Astrocyte (in vitro differentiated cells and primary cell): ENCODE data around the gene TSHZ1. TPM values are rescaled to one million over a fixed set of nuclear protein-coding genes. Genes with fewer than 3 reads are reported as not detected.

Experiments
- DNase-seq: peaks from one replicate; pipeline ENCODE4 v3.0.0-alpha.2; 2010; ENCODE audit warnings: low read depth
- FAIRE-seq: peaks from 2 replicates; lab custom pipeline; 2011; peaks lifted over from hg19 to GRCh38; lab: Jason Lieb, UNC
- H2AFZ ChIP-seq: 2 replicates; pipeline ENCODE4 v1.6.0; 2012; ENCODE audit warnings: low read depth, low read length, inconsistent platforms
- H3K27ac ChIP-seq: 2 replicates; pipeline ENCODE4 v1.5.1; 2011; ENCODE audit warnings: low read depth, low read length, inconsistent platforms
- H3K27me3 ChIP-seq: 2 replicates; pipeline ENCODE4 v1.6.0; 2011; ENCODE audit warnings: low read length, inconsistent platforms; ENCODE audit not compliant: insufficient read depth
- H3K36me3 ChIP-seq: 2 replicates; pipeline ENCODE4 v1.5.1; 2011; ENCODE audit warnings: low read length, inconsistent platforms; ENCODE audit not compliant: insufficient read depth
- H3K4me1 ChIP-seq: 2 replicates; pipeline ENCODE4 v1.5.1; 2011; ENCODE audit warnings: low read length, inconsistent platforms; ENCODE audit not compliant: insufficient read depth
- H3K4me2 ChIP-seq: 2 replicates; pipeline ENCODE4 v1.6.0; 2012; ENCODE audit warnings: low read length, inconsistent platforms
- H3K4me3 ChIP-seq: 2 replicates; pipeline ENCODE4 v1.5.1; 2011; ENCODE audit warnings: low read depth, mild to moderate bottlenecking, low read length, inconsistent platforms; ENCODE audit not compliant: insufficient read depth
- H3K79me2 ChIP-seq: 2 replicates; pipeline ENCODE4 v1.6.0; 2012; ENCODE audit warnings: mild to moderate bottlenecking, low read length, inconsistent platforms; ENCODE audit not compliant: insufficient read depth
- H3K9ac ChIP-seq: 2 replicates; pipeline ENCODE4 v1.6.0; 2012; ENCODE audit warnings: mild to moderate bottlenecking, low read length, inconsistent platforms
- H3K9me3 ChIP-seq: 2 replicates; pipeline ENCODE4 v1.5.1; 2012; ENCODE audit warnings: low read depth, mild to moderate bottlenecking, low read length, inconsistent platforms; ENCODE audit not compliant: insufficient read depth
- H4K20me1 ChIP-seq: 2 replicates; pipeline ENCODE4 v1.6.0; 2012; ENCODE audit warnings: low read length, inconsistent platforms; ENCODE audit not compliant: insufficient read depth
- H3K27ac Mint-ChIP-seq: one replicate; pipeline ENCODE4 v1.8.0; 2021; ENCODE audit warnings: mild to moderate bottlenecking, mixed read lengths; ENCODE audit not compliant: unreplicated experiment
- H3K27me3 Mint-ChIP-seq: one replicate; pipeline ENCODE4 v1.8.0; 2021; ENCODE audit warnings: low read depth, mixed read lengths; ENCODE audit not compliant: unreplicated experiment
- H3K36me3 Mint-ChIP-seq: one replicate; pipeline ENCODE4 v1.8.0; 2021; ENCODE audit warnings: low read depth, mixed read lengths; ENCODE audit not compliant: unreplicated experiment
- H3K4me1 Mint-ChIP-seq: one replicate; pipeline ENCODE4 v1.8.0; 2021; ENCODE audit warnings: low read depth, mixed read lengths; ENCODE audit not compliant: unreplicated experiment
- H3K4me3 Mint-ChIP-seq: one replicate; pipeline ENCODE4 v1.8.0; 2021; ENCODE audit warnings: mild to moderate bottlenecking, moderate library complexity, mixed read lengths; ENCODE audit not compliant: unreplicated experiment
- H3K9me3 Mint-ChIP-seq: one replicate; pipeline ENCODE4 v1.8.0; 2021; ENCODE audit warnings: mild to moderate bottlenecking, mixed read lengths; ENCODE audit not compliant: unreplicated experiment
- EZH2 ChIP-seq: IDR thresholded peaks from 2 replicates; pipeline ENCODE4 v1.6.1; 2012; ENCODE audit warnings: mild to moderate bottlenecking, low read length, inconsistent platforms; ENCODE audit not compliant: insufficient read depth
- total RNA-seq: library from RNA; stranded (reverse); gene quantifications from 2 replicates; pipeline ENCODE4 v1.2.1, GENCODE V29; 2021
- TF ChIP-seq, protein P1 (sequence below): IDR thresholded peaks from 2 replicates; pipeline ENCODE4 v1.5.1; 2011; ENCODE audit warnings: low read depth, mild to moderate bottlenecking, inconsistent platforms, low read length, moderate library complexity; ENCODE audit not compliant: insufficient read depth

TSHZ1 gene
- total RNA-seq, 1 donor from 2014 or later = 2.9 TPM

- no peaks in the 10 kb centered on the region for H3K4me1 ChIP-seq
- DNase-seq (peak; percentile 10), FAIRE-seq (no peak)
- no peak for TF ChIP-seq EZH2
- Mint-ChIP-seq H3K27ac (no peak overlapping the region), H3K27me3 (peaks cover 26% of the 10 kb centered on the region), H3K9me3 (peaks cover 2% of the 10 kb centered on the region), H3K36me3 (no peaks in the 10 kb centered on the region), H3K4me1 (no peaks in the 10 kb centered on the region), H3K4me3 (no peak overlapping the region)
- H3K36me3 ChIP-seq = no peaks in the 10 kb centered on the region
- no peaks in the 10 kb centered on the region for H3K27me3 ChIP-seq
- no peak overlapping the region for H3K27ac ChIP-seq
- peak overlapping the region; percentile 33 for H3K4me3 ChIP-seq
- no peaks in the 10 kb centered on the region for H3K79me2 ChIP-seq
- H4K20me1 ChIP-seq = no peaks in the 10 kb centered on the region
- H2AFZ ChIP-seq = peak overlapping the region; percentile 60
- no peaks in the 10 kb centered on the region for H3K9me3 ChIP-seq
- H3K4me2 ChIP-seq = peak overlapping the region; percentile 76
- peak overlapping the region; percentile 43 for H3K9ac ChIP-seq
These were observed 42.6 kb upstream of the TSHZ1 start for GRCh38 chr18:75167759-75168618.

GRCh38 chr18:75168619-75169018 is 42.0 kb upstream of the TSHZ1 start:
- DNase-seq = no peak
- Mint-ChIP-seq H3K27me3 (peaks cover 26% of the 10 kb centered on the region), H3K9me3 (peaks cover 2% of the 10 kb centered on the region)

DNA sequence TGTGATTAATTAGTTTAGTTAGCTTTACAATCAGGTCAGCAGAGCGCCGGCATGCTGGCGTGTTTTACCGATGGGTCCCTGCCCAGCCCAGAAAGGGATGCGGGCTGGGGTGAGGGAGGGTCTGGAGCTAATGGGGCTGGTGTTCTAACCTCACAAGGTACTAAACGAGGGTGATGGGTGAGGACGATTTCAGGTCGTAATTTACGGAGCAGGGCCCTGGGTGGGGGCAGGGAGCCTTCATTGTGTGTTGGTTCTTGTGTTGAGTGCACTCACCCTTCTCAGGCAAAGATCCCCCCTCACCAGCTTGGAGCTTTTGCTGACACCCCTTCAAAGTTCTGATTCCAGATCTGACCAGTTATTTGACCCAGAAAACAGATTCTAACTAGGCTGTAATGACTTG is 41.2 kb upstream of the TSHZ1 start:
- H4K20me1 ChIP-seq = no peaks in the 10 kb centered on the region
- H3K4me2 ChIP-seq = no peak overlapping the region
- DNase-seq (no peak), FAIRE-seq (no peak)
- H3K4me1 ChIP-seq = no peaks in the 10 kb centered on the region
- H3K9me3 ChIP-seq = no peaks in the 10 kb centered on the region
- no peak overlapping the region for H3K4me3 Mint-ChIP-seq
- no peak overlapping the region for H2AFZ ChIP-seq
- no peaks in the 10 kb centered on the region for H3K4me1 Mint-ChIP-seq
- H3K9me3 Mint-ChIP-seq = peaks cover 2% of the 10 kb centered on the region
- H3K27me3 ChIP-seq = no peaks in the 10 kb centered on the region
- no peaks in the 10 kb centered on the region for H3K79me2 ChIP-seq
- H3K27me3 Mint-ChIP-seq = peaks cover 20% of the 10 kb centered on the region
- H3K27ac ChIP-seq = no peak overlapping the region
- H3K36me3 ChIP-seq = no peaks in the 10 kb centered on the region
- no peak overlapping the region for H3K27ac Mint-ChIP-seq
- no peak overlapping the region for H3K9ac ChIP-seq
- H3K4me3 ChIP-seq = no peak overlapping the region
- no peaks in the 10 kb centered on the region for H3K36me3 Mint-ChIP-seq
- TF ChIP-seq, protein P1, sequence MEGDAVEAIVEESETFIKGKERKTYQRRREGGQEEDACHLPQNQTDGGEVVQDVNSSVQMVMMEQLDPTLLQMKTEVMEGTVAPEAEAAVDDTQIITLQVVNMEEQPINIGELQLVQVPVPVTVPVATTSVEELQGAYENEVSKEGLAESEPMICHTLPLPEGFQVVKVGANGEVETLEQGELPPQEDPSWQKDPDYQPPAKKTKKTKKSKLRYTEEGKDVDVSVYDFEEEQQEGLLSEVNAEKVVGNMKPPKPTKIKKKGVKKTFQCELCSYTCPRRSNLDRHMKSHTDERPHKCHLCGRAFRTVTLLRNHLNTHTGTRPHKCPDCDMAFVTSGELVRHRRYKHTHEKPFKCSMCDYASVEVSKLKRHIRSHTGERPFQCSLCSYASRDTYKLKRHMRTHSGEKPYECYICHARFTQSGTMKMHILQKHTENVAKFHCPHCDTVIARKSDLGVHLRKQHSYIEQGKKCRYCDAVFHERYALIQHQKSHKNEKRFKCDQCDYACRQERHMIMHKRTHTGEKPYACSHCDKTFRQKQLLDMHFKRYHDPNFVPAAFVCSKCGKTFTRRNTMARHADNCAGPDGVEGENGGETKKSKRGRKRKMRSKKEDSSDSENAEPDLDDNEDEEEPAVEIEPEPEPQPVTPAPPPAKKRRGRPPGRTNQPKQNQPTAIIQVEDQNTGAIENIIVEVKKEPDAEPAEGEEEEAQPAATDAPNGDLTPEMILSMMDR = no peak
- no peak for TF ChIP-seq EZH2

More at GRCh38 chr18:75168619-75169018, 42.0 kb upstream of the TSHZ1 start:
- no peak for FAIRE-seq
- Histone ChIP-seq H3K27ac (no peak overlapping the region), H3K9me3 (no peaks in the 10 kb centered on the region), H3K4me2 (no peak overlapping the region), H3K36me3 (no peaks in the 10 kb centered on the region), H3K27me3 (no peaks in the 10 kb centered on the region), H2AFZ (no peak overlapping the region), H4K20me1 (no peaks in the 10 kb centered on the region), H3K9ac (no peak overlapping the region), H3K4me3 (no peak overlapping the region), H3K4me1 (no peaks in the 10 kb centered on the region), H3K79me2 (no peaks in the 10 kb centered on the region)
- H3K27ac Mint-ChIP-seq = no peak overlapping the region
- no peak overlapping the region for H3K4me3 Mint-ChIP-seq
- no peaks in the 10 kb centered on the region for H3K36me3 Mint-ChIP-seq
- TF ChIP-seq, protein P1 = no peak
- TF ChIP-seq EZH2 = no peak
- no peaks in the 10 kb centered on the region for H3K4me1 Mint-ChIP-seq
